Measurements from ENCODE around the gene EYA3. TPM values are rescaled to one million over a fixed set of nuclear protein-coding genes. Genes with fewer than 3 reads are reported as not detected.

Gene EYA3
- total and polyA plus RNA-seq, 10 of the 15 experiments (the other 5 are each of a cell fraction or from before 2014, with no cell fraction given): 13.0 to 46.6 (median 23.4) TPM

GRCh38 chr1:28058971-28059878, 29.2 kb downstream of the EYA3 start (continued):
- TF ChIP-seq CTCF (IDR thresholded peaks at IDR 0.05 in 2 of 3, conservative IDR thresholded peaks at IDR 0.05 in 1 of 3; ENCODE audit: control insufficient read depth in 2 of 3, extremely low read depth in 1 of 3, insufficient read depth in 1 of 3, low read depth in 3 of 3, low read length in 3 of 3): no peak
- TF ChIP-seq PKNOX1 (IDR thresholded peaks at IDR 0.05): no peak
- TF ChIP-seq EZH2 (IDR thresholded peaks at IDR 0.05; ENCODE audit: borderline replicate concordance, control insufficient read depth, low read depth, low read length): no peak

- in situ Hi-C loops (cut with MboI): no loop called here
- RAD21 ChIA-PET (ENCODE audit: unreplicated experiment): interaction anchor here (1.0 to 5.9 kb wide), 5 partner anchors 10 to 36 kb away, joined by 3 to 65 read pairs (median 4); partner anchors contain the start of gene EYA3
- no peak for TF ChIP-seq FOXM1 (IDR thresholded peaks at IDR 0.05; ENCODE audit: low read depth, low read length)
- TF ChIP-seq ZNF687 (IDR thresholded peaks at IDR 0.05): no peak
- TF ChIP-seq BCL3 (IDR thresholded peaks at IDR 0.05; ENCODE audit: borderline replicate concordance, insufficient read depth, low read depth, low read length, poor library complexity, severe bottlenecking): no peak
These were observed 30.2 kb downstream of the EYA3 start for GRCh38 chr1:28058168-28058567.

More at GRCh38 chr1:28058168-28058567, 30.2 kb downstream of the EYA3 start:
- ChIA-PET SMC1A (ENCODE audit: uncharacterized antibody, unreplicated experiment) (interaction anchor here (0.6 to 7.8 kb wide), 10 partner anchors 9 to 151 kb away, joined by 3 to 86 read pairs (median 6); partner anchors contain the start of gene EYA3), CTCF (interaction anchor here (0.8 to 3.1 kb wide), 7 partner anchors 9 to 32 kb away, joined by 3 to 18 read pairs (median 4); no protein-coding TSS in a partner anchor), POLR2A (interaction anchor here (0.8 to 2.2 kb wide), 3 partner anchors 10 to 26 kb away, joined by 3 to 11 read pairs (median 6); no protein-coding TSS in a partner anchor)
- Histone ChIP-seq H4K20me1 (ENCODE audit: control insufficient read depth, insufficient read depth) (no peaks in the 10 kb centered on the region), H3K27me3 (replicated peaks in 1 of 2; ENCODE audit: control insufficient read depth in 2 of 2, insufficient read depth in 2 of 2, low read length in 1 of 2) (no peaks in the 10 kb centered on the region), H2AFZ (ENCODE audit: control insufficient read depth, low read depth, low read length) (no peak overlapping the region), H3K9me3 (replicated peaks; ENCODE audit: control insufficient read depth, insufficient read depth, low read length) (peaks cover 3% of the 10 kb centered on the region; the same call in 2 of the 3 replicates), H3K4me2 (ENCODE audit: control insufficient read depth, insufficient read depth) (no peak overlapping the region), H3K9ac (ENCODE audit: control insufficient read depth, insufficient read depth, low read length) (no peak overlapping the region), H3K27ac (ENCODE audit: control insufficient read depth, insufficient read depth) (no peak overlapping the region), H3K4me3 (no peak overlapping the region), H3K79me2 (ENCODE audit: control insufficient read depth, insufficient read depth, low read length) (peaks cover 26% of the 10 kb centered on the region), H3K36me3 (ENCODE audit: control insufficient read depth in 2 of 2, insufficient read depth in 2 of 2, low read length in 1 of 2) (no peaks in the 10 kb centered on the region; a peak in 1 of 4 replicates), H3K4me1 (ENCODE audit: control insufficient read depth, insufficient read depth, low read length) (no peaks in the 10 kb centered on the region; the same call in 1 of the 2 replicates)
- ATAC-seq: no peak
- BruUV-seq (replicated peaks): no TSS peak
- no peak for DNase-seq (ENCODE audit: low read depth, low spot score)
- intact Hi-C loops (cut with micrococcal nuclease; ENCODE audit: unreplicated experiment): no loop called here
- FAIRE-seq: no peak
- whole genome bisulfite sequencing (ENCODE audit: insufficient coverage, insufficient replicate concordance, low lambda C conversion rate, missing lambda C conversion rate): 70% methylated on average over 4 of the region's 4 CpGs
